ENCODE data around the gene LY86.

LY86 gene

DNA sequence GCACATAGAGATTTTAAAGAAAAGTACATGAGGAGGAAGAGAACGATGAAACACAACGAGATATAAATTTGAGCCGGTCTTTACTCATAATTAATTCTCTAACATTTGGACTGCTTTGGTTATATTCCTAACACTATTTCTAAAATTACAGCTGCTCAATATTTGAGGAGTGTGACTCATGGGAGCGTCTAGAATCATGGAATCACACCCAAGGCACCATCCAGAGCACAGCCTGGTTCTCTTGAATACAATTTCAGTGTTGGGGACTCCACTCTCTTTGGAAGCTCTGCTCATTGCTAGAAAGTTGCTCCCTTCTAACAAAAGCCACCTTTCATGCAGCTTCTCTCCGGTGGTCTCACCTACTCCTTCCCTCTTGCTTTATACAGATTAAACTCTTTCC is 64.4 kb downstream of the LY86 start:
- no peak overlapping the region for H3K4me3 ChIP-seq (ENCODE audit: low read length)
- no peaks in the 10 kb centered on the region for H3K9me2 ChIP-seq (replicated peaks; ENCODE audit: control insufficient read depth, low read length)
- peaks cover 12% of the 10 kb centered on the region for H3K9me3 ChIP-seq (ENCODE audit: control insufficient read depth, insufficient read depth, low read length)
- TF ChIP-seq, protein P1, sequence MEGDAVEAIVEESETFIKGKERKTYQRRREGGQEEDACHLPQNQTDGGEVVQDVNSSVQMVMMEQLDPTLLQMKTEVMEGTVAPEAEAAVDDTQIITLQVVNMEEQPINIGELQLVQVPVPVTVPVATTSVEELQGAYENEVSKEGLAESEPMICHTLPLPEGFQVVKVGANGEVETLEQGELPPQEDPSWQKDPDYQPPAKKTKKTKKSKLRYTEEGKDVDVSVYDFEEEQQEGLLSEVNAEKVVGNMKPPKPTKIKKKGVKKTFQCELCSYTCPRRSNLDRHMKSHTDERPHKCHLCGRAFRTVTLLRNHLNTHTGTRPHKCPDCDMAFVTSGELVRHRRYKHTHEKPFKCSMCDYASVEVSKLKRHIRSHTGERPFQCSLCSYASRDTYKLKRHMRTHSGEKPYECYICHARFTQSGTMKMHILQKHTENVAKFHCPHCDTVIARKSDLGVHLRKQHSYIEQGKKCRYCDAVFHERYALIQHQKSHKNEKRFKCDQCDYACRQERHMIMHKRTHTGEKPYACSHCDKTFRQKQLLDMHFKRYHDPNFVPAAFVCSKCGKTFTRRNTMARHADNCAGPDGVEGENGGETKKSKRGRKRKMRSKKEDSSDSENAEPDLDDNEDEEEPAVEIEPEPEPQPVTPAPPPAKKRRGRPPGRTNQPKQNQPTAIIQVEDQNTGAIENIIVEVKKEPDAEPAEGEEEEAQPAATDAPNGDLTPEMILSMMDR (IDR thresholded peaks at IDR 0.05; ENCODE audit: low read depth, low read length, poor library complexity, severe bottlenecking) = no peak
- TF ChIP-seq EZH2phosphoT487 (IDR thresholded peaks at IDR 0.05; ENCODE audit: borderline replicate concordance, low read length) = no peak
- H4K20me1 ChIP-seq (ENCODE audit: control insufficient read depth, insufficient read depth, low read depth, low read length) = no peaks in the 10 kb centered on the region
- peaks cover 2% of the 10 kb centered on the region; the same call in 1 of the 2 replicates for H3K4me1 ChIP-seq (ENCODE audit: control insufficient read depth, low read length)
- no peak overlapping the region for H3K4me2 ChIP-seq (ENCODE audit: low read length)
- no peaks in the 10 kb centered on the region for H3K79me2 ChIP-seq (ENCODE audit: control insufficient read depth, low read length)
- no peak overlapping the region for H3K27ac ChIP-seq (ENCODE audit: low read depth, low read length)
- no peaks in the 10 kb centered on the region for H3K27me3 ChIP-seq (ENCODE audit: control insufficient read depth, low read length)
- no peaks in the 10 kb centered on the region for H3F3A ChIP-seq (ENCODE audit: control insufficient read depth, insufficient read depth)
- peaks cover 3% of the 10 kb centered on the region for H3K36me3 ChIP-seq (ENCODE audit: control insufficient read depth, low read length)

DNA sequence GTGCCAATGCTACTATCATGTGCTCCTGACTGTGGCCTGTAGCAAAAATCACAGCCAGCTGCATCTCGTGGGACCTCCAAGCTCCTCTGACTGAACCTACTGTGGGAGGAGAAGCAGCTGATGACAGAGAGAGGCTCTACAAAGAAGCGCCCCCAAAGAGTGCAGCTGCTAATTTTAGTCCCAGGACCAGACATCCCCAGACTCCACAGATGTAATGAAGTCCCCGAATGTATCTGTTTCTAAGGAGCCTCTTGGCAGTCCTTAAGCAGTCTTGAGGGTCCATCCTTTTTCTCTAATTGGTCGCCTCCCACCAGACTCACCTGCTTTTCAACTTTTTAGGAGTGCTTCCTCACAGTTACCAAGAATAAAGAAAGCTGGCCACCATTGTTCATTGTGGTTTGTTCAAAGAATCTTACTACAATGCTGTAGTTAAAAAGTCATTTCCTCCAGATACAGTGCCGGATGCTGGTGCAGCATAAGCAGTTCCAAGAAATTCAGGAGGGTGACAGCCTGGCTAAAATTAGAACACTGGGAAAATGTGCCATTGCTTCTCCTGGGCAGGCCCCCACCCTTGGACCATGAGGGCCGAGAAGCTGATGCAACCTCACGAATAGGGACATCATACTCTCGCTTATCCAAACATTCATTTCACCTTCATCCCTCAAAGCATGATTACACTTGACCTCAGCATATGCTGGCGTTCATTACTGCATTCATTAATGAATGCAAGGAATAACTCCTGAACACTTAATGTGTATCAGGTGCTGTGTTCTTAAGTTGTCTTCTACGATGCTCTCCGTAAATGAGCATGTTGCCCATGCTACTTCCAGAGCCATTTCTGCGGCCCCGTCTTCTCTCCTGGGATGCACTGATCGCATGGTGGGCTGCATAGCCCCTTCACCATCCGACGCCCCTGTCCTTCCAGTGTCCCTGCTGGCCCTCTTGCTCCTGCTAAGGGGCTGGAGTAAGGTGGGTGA is 66.4 kb downstream of the LY86 start:
- Histone ChIP-seq H3F3A (ENCODE audit: control insufficient read depth, insufficient read depth) (no peaks in the 10 kb centered on the region), H3K4me1 (ENCODE audit: control insufficient read depth, low read length) (peaks cover 22% of the 10 kb centered on the region), H3K4me2 (ENCODE audit: low read length) (no peak overlapping the region), H3K27me3 (ENCODE audit: control insufficient read depth, low read length) (no peaks in the 10 kb centered on the region), H3K27ac (ENCODE audit: low read depth, low read length) (no peak overlapping the region), H3K9me2 (replicated peaks; ENCODE audit: control insufficient read depth, low read length) (no peaks in the 10 kb centered on the region), H4K20me1 (ENCODE audit: control insufficient read depth, insufficient read depth, low read depth, low read length) (no peaks in the 10 kb centered on the region), H3K79me2 (ENCODE audit: control insufficient read depth, low read length) (no peaks in the 10 kb centered on the region), H3K36me3 (ENCODE audit: control insufficient read depth, low read length) (peaks cover 6% of the 10 kb centered on the region), H3K9me3 (ENCODE audit: control insufficient read depth, insufficient read depth, low read length) (peaks cover 17% of the 10 kb centered on the region), H3K4me3 (ENCODE audit: low read length) (no peak overlapping the region)
- no peak for TF ChIP-seq EZH2phosphoT487 (IDR thresholded peaks at IDR 0.05; ENCODE audit: borderline replicate concordance, low read length)
- TF ChIP-seq, protein P1 (IDR thresholded peaks at IDR 0.05; ENCODE audit: low read depth, low read length, poor library complexity, severe bottlenecking) = no peak

DNA sequence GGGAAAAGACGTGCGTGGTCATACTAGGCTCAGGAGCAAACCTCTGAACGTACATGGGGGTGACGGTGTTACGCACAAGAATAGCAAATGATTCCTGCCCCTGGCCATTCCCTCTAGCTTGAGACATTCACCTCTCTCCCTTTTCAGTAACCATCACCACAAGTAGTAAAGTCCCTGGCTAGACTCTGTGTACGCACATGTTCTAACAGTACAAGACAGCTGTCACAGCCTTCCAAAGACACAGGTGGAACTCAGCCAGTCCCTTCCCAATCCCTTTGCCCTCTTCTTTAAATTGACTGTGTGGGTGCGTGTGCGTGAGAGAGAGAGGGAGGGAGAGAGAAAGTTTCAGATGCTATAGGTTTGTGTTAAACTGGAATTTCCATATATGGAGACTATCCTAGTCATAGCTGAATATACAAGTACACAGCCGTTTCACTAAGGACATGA is 67.3 kb downstream of the LY86 start:
- Histone ChIP-seq H3F3A (ENCODE audit: control insufficient read depth, insufficient read depth) (no peaks in the 10 kb centered on the region), H3K79me2 (ENCODE audit: control insufficient read depth, low read length) (no peaks in the 10 kb centered on the region), H3K4me2 (ENCODE audit: low read length) (no peak overlapping the region), H3K27me3 (ENCODE audit: control insufficient read depth, low read length) (no peaks in the 10 kb centered on the region), H3K9me2 (replicated peaks; ENCODE audit: control insufficient read depth, low read length) (no peaks in the 10 kb centered on the region), H3K36me3 (ENCODE audit: control insufficient read depth, low read length) (peaks cover 6% of the 10 kb centered on the region), H3K4me1 (ENCODE audit: control insufficient read depth, low read length) (peaks cover 25% of the 10 kb centered on the region), H3K4me3 (ENCODE audit: low read length) (no peak overlapping the region), H3K27ac (ENCODE audit: low read depth, low read length) (no peak overlapping the region), H4K20me1 (ENCODE audit: control insufficient read depth, insufficient read depth, low read depth, low read length) (no peaks in the 10 kb centered on the region), H3K9me3 (ENCODE audit: control insufficient read depth, insufficient read depth, low read length) (peaks cover 17% of the 10 kb centered on the region)
- no peak for TF ChIP-seq EZH2phosphoT487 (IDR thresholded peaks at IDR 0.05; ENCODE audit: borderline replicate concordance, low read length)
- TF ChIP-seq, protein P1 (IDR thresholded peaks at IDR 0.05; ENCODE audit: low read depth, low read length, poor library complexity, severe bottlenecking) = no peak

All from DOHH2 (cell line).